Prostate gland (tissue), 2 donors: ENCODE results near the gene PACSIN1.

ENCODE experiments used
- POLR2A ChIP-seq: fragments of 450-650 bp; IDR thresholded peaks from one replicate; pipeline ENCODE4 v1.6.1; 2016; ENCODE audit warnings: antibody characterized with exemption, mild to moderate bottlenecking
- POLR2AphosphoS5 ChIP-seq: sonication (generic); formaldehyde crosslinking; IDR thresholded peaks from one replicate; pipeline ENCODE4 v1.6.1; 2017; ENCODE audit warnings: antibody characterized with exemption
- TF ChIP-seq, protein P1 (sequence below), 4 experiments: fragments of 200-600 bp in 2 of 4; fragments of 450-650 bp in 2 of 4; sonication (generic) in 2 of 4; IDR thresholded peaks; 1 replicate in 3 of 4; 2 replicates in 1 of 4; pipeline ENCODE4 v1.5.1; 2016 to 2019; ENCODE audit warnings: antibody characterized with exemption in 4 of 4, mild to moderate bottlenecking in 2 of 4, moderate library complexity in 2 of 4

GRCh38 chr6:34535199-34535598 lies 69.3 kb downstream of the PACSIN1 start:
- TF ChIP-seq, protein P1, sequence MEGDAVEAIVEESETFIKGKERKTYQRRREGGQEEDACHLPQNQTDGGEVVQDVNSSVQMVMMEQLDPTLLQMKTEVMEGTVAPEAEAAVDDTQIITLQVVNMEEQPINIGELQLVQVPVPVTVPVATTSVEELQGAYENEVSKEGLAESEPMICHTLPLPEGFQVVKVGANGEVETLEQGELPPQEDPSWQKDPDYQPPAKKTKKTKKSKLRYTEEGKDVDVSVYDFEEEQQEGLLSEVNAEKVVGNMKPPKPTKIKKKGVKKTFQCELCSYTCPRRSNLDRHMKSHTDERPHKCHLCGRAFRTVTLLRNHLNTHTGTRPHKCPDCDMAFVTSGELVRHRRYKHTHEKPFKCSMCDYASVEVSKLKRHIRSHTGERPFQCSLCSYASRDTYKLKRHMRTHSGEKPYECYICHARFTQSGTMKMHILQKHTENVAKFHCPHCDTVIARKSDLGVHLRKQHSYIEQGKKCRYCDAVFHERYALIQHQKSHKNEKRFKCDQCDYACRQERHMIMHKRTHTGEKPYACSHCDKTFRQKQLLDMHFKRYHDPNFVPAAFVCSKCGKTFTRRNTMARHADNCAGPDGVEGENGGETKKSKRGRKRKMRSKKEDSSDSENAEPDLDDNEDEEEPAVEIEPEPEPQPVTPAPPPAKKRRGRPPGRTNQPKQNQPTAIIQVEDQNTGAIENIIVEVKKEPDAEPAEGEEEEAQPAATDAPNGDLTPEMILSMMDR (IDR thresholded peaks at IDR 0.05): no peak
- TF ChIP-seq POLR2A (no peak), POLR2AphosphoS5 (no peak)
